ENCODE data around the gene HOXA2.

Gene HOXA2

GRCh38 chr7:27103489-27104226 is 1.2 kb upstream of the HOXA2 start:
- peak overlapping the region in 1 of 2 experiments; percentile 84 for H2BK12ac ChIP-seq (ENCODE audit: low read length in 2 of 2)
- no peak overlapping the region for H2BK15ac ChIP-seq (ENCODE audit: low read depth, poor library complexity, severe bottlenecking)
- DNase-seq, result peak; percentile 37
- H3K36me3 ChIP-seq (ENCODE audit: control insufficient read depth in 1 of 2, insufficient read depth in 2 of 2, low read depth in 1 of 2, low read length in 2 of 2), result peaks cover 7 to 22% of the 10 kb centered on the region in 2 experiments
- peak overlapping the region; percentile 48 to 64 for H3K4me3 ChIP-seq (ENCODE audit: insufficient read depth in 1 of 2, low read depth in 1 of 2, low read length in 2 of 2)
- H3K4me1 ChIP-seq (ENCODE audit: control insufficient read depth, insufficient read depth, low read depth, low read length), result peaks cover 22% of the 10 kb centered on the region
- peak overlapping the region in 1 of 2 experiments; percentile 15 for H3K14ac ChIP-seq (ENCODE audit: low read length in 2 of 2)
- peak overlapping the region in 1 of 2 experiments; percentile 87 for H3K18ac ChIP-seq (ENCODE audit: low read depth in 1 of 2, low read length in 2 of 2)
- H3K4ac ChIP-seq (ENCODE audit: low read depth in 1 of 2, low read length in 2 of 2), result peak overlapping the region in 1 of 2 experiments; percentile 80
- H4K8ac ChIP-seq (ENCODE audit: low read length), result peak overlapping the region; percentile 29
- WGBS, result under 1% methylated on average over 27 of the region's 35 CpGs
- H4K91ac ChIP-seq (ENCODE audit: low read length), result peak overlapping the region; percentile 48
- H3K79me1 ChIP-seq (replicated peaks; ENCODE audit: low read length, poor library complexity, severe bottlenecking), result no peaks in the 10 kb centered on the region
- H3K27me3 ChIP-seq (ENCODE audit: control insufficient read depth in 1 of 2, insufficient read depth in 1 of 2, low read length in 2 of 2), result no peaks in the 10 kb centered on the region
- H2AFZ ChIP-seq (ENCODE audit: low read depth, low read length), result no peak overlapping the region
- H3K27ac ChIP-seq (ENCODE audit: low read length, poor library complexity, severe bottlenecking), result peak overlapping the region; percentile 90
- H2BK5ac ChIP-seq (ENCODE audit: low read depth, low read length, poor library complexity, severe bottlenecking), result peak overlapping the region; percentile 84
- peak overlapping the region in 1 of 2 experiments; percentile 52 for H3K23ac ChIP-seq (ENCODE audit: low read length in 2 of 2)
- H2AK5ac ChIP-seq (ENCODE audit: low read length, severe bottlenecking), result peak overlapping the region; percentile 53
- peak overlapping the region; percentile 96 for H3K9ac ChIP-seq (ENCODE audit: low read length)
- no peak overlapping the region for H2BK120ac ChIP-seq (ENCODE audit: low read depth, low read length)
- H3K4me2 ChIP-seq (ENCODE audit: low read length, poor library complexity, severe bottlenecking), result peak overlapping the region; percentile 92
- H3K9me3 ChIP-seq (ENCODE audit: control insufficient read depth, low read length), result no peaks in the 10 kb centered on the region

GRCh38 chr7:27101957-27102580 is 414 bp downstream of the HOXA2 start:
- Histone ChIP-seq H3K79me1 (replicated peaks; ENCODE audit: low read length, poor library complexity, severe bottlenecking) (no peaks in the 10 kb centered on the region), H3K4ac (ENCODE audit: low read depth in 1 of 2, low read length in 2 of 2) (peak overlapping the region; percentile 24 to 67), H3K4me3 (ENCODE audit: insufficient read depth in 1 of 2, low read depth in 1 of 2, low read length in 2 of 2) (peak overlapping the region; percentile 64 to 69), H3K4me1 (ENCODE audit: control insufficient read depth, insufficient read depth, low read depth, low read length) (peaks cover 15% of the 10 kb centered on the region), H3K4me2 (ENCODE audit: low read length, poor library complexity, severe bottlenecking) (peak overlapping the region; percentile 92), H2BK120ac (ENCODE audit: low read depth, low read length) (peak overlapping the region; percentile 50), H3K23ac (ENCODE audit: low read length in 2 of 2) (peak overlapping the region in 1 of 2 experiments; percentile 72), H2BK15ac (ENCODE audit: low read depth, poor library complexity, severe bottlenecking) (peak overlapping the region; percentile 97), H3K36me3 (ENCODE audit: control insufficient read depth in 1 of 2, insufficient read depth in 2 of 2, low read depth in 1 of 2, low read length in 2 of 2) (peaks cover 7 to 16% of the 10 kb centered on the region in 2 experiments), H3K27me3 (ENCODE audit: control insufficient read depth in 1 of 2, insufficient read depth in 1 of 2, low read length in 2 of 2) (no peaks in the 10 kb centered on the region), H2BK12ac (ENCODE audit: low read length in 2 of 2) (peak overlapping the region; percentile 23 to 42), H4K91ac (ENCODE audit: low read length) (peak overlapping the region; percentile 81), H3K14ac (ENCODE audit: low read length in 2 of 2) (peak overlapping the region in 1 of 2 experiments; percentile 55), H3K18ac (ENCODE audit: low read depth in 1 of 2, low read length in 2 of 2) (peak overlapping the region; percentile 54 to 65), H3K27ac (ENCODE audit: low read length, poor library complexity, severe bottlenecking) (peak overlapping the region; percentile 92), H2AFZ (ENCODE audit: low read depth, low read length) (no peak overlapping the region), H4K8ac (ENCODE audit: low read length) (peak overlapping the region; percentile 39), H2BK5ac (ENCODE audit: low read depth, low read length, poor library complexity, severe bottlenecking) (peak overlapping the region; percentile 93), H3K9me3 (ENCODE audit: control insufficient read depth, low read length) (no peaks in the 10 kb centered on the region), H2AK5ac (ENCODE audit: low read length, severe bottlenecking) (peak overlapping the region; percentile 55), H3K9ac (ENCODE audit: low read length) (peak overlapping the region; percentile 96)
- WGBS, result 3% methylated on average over 38 of the region's 39 CpGs
- DNase-seq, result no peak

GRCh38 chr7:27101171-27101956 is 1.1 kb downstream of the HOXA2 start:
- H3K27ac ChIP-seq (ENCODE audit: low read length, poor library complexity, severe bottlenecking), result peak overlapping the region; percentile 92
- peak overlapping the region; percentile 65 to 76 for H3K18ac ChIP-seq (ENCODE audit: low read depth in 1 of 2, low read length in 2 of 2)
- WGBS, result 7% methylated on average over 25 of the region's 25 CpGs
- H2AFZ ChIP-seq (ENCODE audit: low read depth, low read length), result no peak overlapping the region
- peak; percentile 67 for DNase-seq
- peak overlapping the region; percentile 55 for H2AK5ac ChIP-seq (ENCODE audit: low read length, severe bottlenecking)
- no peaks in the 10 kb centered on the region for H3K9me3 ChIP-seq (ENCODE audit: control insufficient read depth, low read length)
- no peak overlapping the region for H3K23ac ChIP-seq (ENCODE audit: low read length in 2 of 2)
- H3K14ac ChIP-seq (ENCODE audit: low read length in 2 of 2), result no peak overlapping the region
- peak overlapping the region; percentile 64 to 69 for H3K4me3 ChIP-seq (ENCODE audit: insufficient read depth in 1 of 2, low read depth in 1 of 2, low read length in 2 of 2)
- H3K4ac ChIP-seq (ENCODE audit: low read depth in 1 of 2, low read length in 2 of 2), result peak overlapping the region; percentile 24 to 37
- peaks cover 7 to 13% of the 10 kb centered on the region in 2 experiments for H3K36me3 ChIP-seq (ENCODE audit: control insufficient read depth in 1 of 2, insufficient read depth in 2 of 2, low read depth in 1 of 2, low read length in 2 of 2)
- H3K4me1 ChIP-seq (ENCODE audit: control insufficient read depth, insufficient read depth, low read depth, low read length), result peaks cover 11% of the 10 kb centered on the region
- H2BK120ac ChIP-seq (ENCODE audit: low read depth, low read length), result peak overlapping the region; percentile 50
- H2BK12ac ChIP-seq (ENCODE audit: low read length in 2 of 2), result peak overlapping the region in 1 of 2 experiments; percentile 23
- peak overlapping the region; percentile 93 for H2BK5ac ChIP-seq (ENCODE audit: low read depth, low read length, poor library complexity, severe bottlenecking)
- peak overlapping the region; percentile 96 for H3K9ac ChIP-seq (ENCODE audit: low read length)
- peak overlapping the region; percentile 39 for H4K8ac ChIP-seq (ENCODE audit: low read length)
- H3K4me2 ChIP-seq (ENCODE audit: low read length, poor library complexity, severe bottlenecking), result peak overlapping the region; percentile 92
- H4K91ac ChIP-seq (ENCODE audit: low read length), result no peak overlapping the region
- H3K27me3 ChIP-seq (ENCODE audit: control insufficient read depth in 1 of 2, insufficient read depth in 1 of 2, low read length in 2 of 2), result no peaks in the 10 kb centered on the region
- peak overlapping the region; percentile 3 for H2BK15ac ChIP-seq (ENCODE audit: low read depth, poor library complexity, severe bottlenecking)
- H3K79me1 ChIP-seq (replicated peaks; ENCODE audit: low read length, poor library complexity, severe bottlenecking), result no peaks in the 10 kb centered on the region

All from mesenchymal stem cell (in vitro differentiated cells and primary cell).